HepG2 (cell line): ENCODE data around the gene ATRIP. TPM values are rescaled to one million over a fixed set of nuclear protein-coding genes. Genes with fewer than 3 reads are reported as not detected.
A peak's percentile ranks its signal among the peaks of the same experiment; 100 is the strongest.

Experiments used
- ATAC-seq: fragments of 200-7000 bp; cut with Tn5 transposase; 3 replicates; pipeline ENCODE4 v1.9.1; 2020; ENCODE audit warnings: mild to moderate bottlenecking, moderate library complexity
- BruUV-seq: library from RNA; stranded (reverse); fragments of 400-500 nt; replicated peaks from 2 replicates; lab custom pipeline; 2021; lab: Mats Ljungman, UMichigan
- CTCF ChIA-PET: fragments of 300-600 bp; formaldehyde crosslinking; extraction: SDS; loops from one replicate; lab custom pipeline; 2021; ENCODE audit warnings: low total read pairs, inconsistent platforms, low intra/inter-chr PET ratio; lab: Yijun Ruan, JAX
- POLR2A ChIA-PET: fragments of 350-600 bp; sonication (Branson Sonifier 250); formaldehyde crosslinking; loops from one replicate; lab custom pipeline; 2020; ENCODE audit warnings: antibody characterized with exemption, inconsistent platforms; lab: Yijun Ruan, JAX
- DNase-seq: peaks from one replicate; pipeline ENCODE4 v3.0.0-alpha.2; 2015; ENCODE audit warnings: low spot score
- FAIRE-seq: peaks from 3 replicates; lab custom pipeline; 2011; peaks lifted over from hg19 to GRCh38; lab: Jason Lieb, UNC
- H2AFZ ChIP-seq: one replicate; pipeline ENCODE4 v1.6.1; 2011; ENCODE audit warnings: low read length, inconsistent platforms
- H3K27ac ChIP-seq: fragments of 300-600 bp; 3 replicates; pipeline ENCODE4 v1.8.0; 2011; ENCODE audit warnings: mixed run types, mild to moderate bottlenecking, mixed read lengths, low read length, inconsistent platforms; ENCODE audit not compliant: insufficient read depth; ENCODE audit errors: extremely low read length
- H3K27me3 ChIP-seq, 2 experiments: fragments of 200-600 bp in 1 of 2; 2 replicates in 1 of 2; 3 replicates in 1 of 2; pipeline versions ENCODE4 v1.6.0 to v1.8.0; 2011; ENCODE audit warnings: low read length in 2 of 2, mild to moderate bottlenecking in 2 of 2, moderate library complexity in 2 of 2, inconsistent platforms in 1 of 2; ENCODE audit not compliant: insufficient read depth in 2 of 2, control insufficient read depth in 1 of 2
- H3K36me3 ChIP-seq, 2 experiments: fragments of 200-600 bp in 1 of 2; replicated peaks in 1 of 2; 2 replicates in 1 of 2; 3 replicates in 1 of 2; pipeline versions ENCODE4 v1.5.1 to v1.8.0; 2011; ENCODE audit warnings: low read length in 2 of 2, inconsistent platforms in 1 of 2; ENCODE audit not compliant: insufficient read depth in 2 of 2, control insufficient read depth in 1 of 2
- H3K4me1 ChIP-seq: 2 replicates; pipeline ENCODE4 v1.5.1; 2012; ENCODE audit warnings: low read length, inconsistent platforms; ENCODE audit not compliant: insufficient read depth
- H3K4me2 ChIP-seq: 2 replicates; pipeline ENCODE4 v1.6.0; 2011; ENCODE audit warnings: low read depth, low read length, inconsistent platforms
- H3K4me3 ChIP-seq, 3 experiments: fragments of 200-600 bp in 1 of 3; sonication (generic), shearing (Covaris generic) in 1 of 3; replicated peaks in 1 of 3; 2 replicates each; pipeline ENCODE4 v1.5.1; 2011 to 2016; ENCODE audit warnings: low read length in 3 of 3, inconsistent platforms in 2 of 3, low read depth in 2 of 3, mild to moderate bottlenecking in 2 of 3, control low read depth in 1 of 3, mixed read lengths in 1 of 3; ENCODE audit not compliant: insufficient read depth in 1 of 3
- H3K79me2 ChIP-seq: one replicate; pipeline ENCODE4 v1.6.1; 2011; ENCODE audit warnings: low read length, inconsistent platforms; ENCODE audit not compliant: insufficient read depth
- H3K9ac ChIP-seq: 2 replicates; pipeline ENCODE4 v1.6.0; 2011; ENCODE audit warnings: mild to moderate bottlenecking, low read depth, low read length, inconsistent platforms; ENCODE audit not compliant: insufficient read depth
- H3K9me3 ChIP-seq: 2 replicates; pipeline ENCODE4 v1.5.1; 2012; ENCODE audit warnings: mild to moderate bottlenecking, low read length
- H4K20me1 ChIP-seq: 2 replicates; pipeline ENCODE4 v1.6.0; 2011; ENCODE audit warnings: inconsistent platforms, mild to moderate bottlenecking, low read length, moderate library complexity; ENCODE audit not compliant: insufficient read depth
- BHLHE40 ChIP-seq: IDR thresholded peaks from 2 replicates; pipeline ENCODE4 v1.6.1; 2011; ENCODE audit warnings: low read length, improper control_type of control experiment
- MYPOP ChIP-seq: sonication (generic); formaldehyde crosslinking; IDR thresholded peaks from 2 replicates; pipeline ENCODE4 v1.8.1; 2023; ENCODE audit warnings: mild to moderate bottlenecking, moderate library complexity, missing genetic modification reagents
- POLR2A ChIP-seq, 2 experiments: IDR thresholded peaks; 2 replicates each; pipeline ENCODE4 v1.6.1; 2011; ENCODE audit warnings: low read depth in 2 of 2, low read length in 2 of 2, mild to moderate bottlenecking in 1 of 2, moderate library complexity in 1 of 2; ENCODE audit not compliant: insufficient read depth in 1 of 2
- RBFOX2 ChIP-seq: fragments of 200-400 bp; formaldehyde crosslinking; IDR thresholded peaks from 2 replicates; pipeline ENCODE4 v1.6.1; 2017; ENCODE audit warnings: low read depth, mild to moderate bottlenecking, low read length
- REST ChIP-seq, 2 experiments: IDR thresholded peaks; 2 replicates each; pipeline ENCODE4 v1.6.1; 2011 to 2012; ENCODE audit warnings: low read length in 2 of 2, borderline replicate concordance in 1 of 2, low read depth in 1 of 2, mild to moderate bottlenecking in 1 of 2, moderate library complexity in 1 of 2
- WGBS: methylation state at CpG from one replicate; pipeline ENCODE4 v1.1.6; 2017; ENCODE audit warnings: low lambda C conversion rate; 5-methylcytosine and 5-hydroxymethylcytosine counted together
- in situ Hi-C: cut with HindIII; loops from 2 replicates; pipeline ENCODE4 v1.10.0; 2017; ENCODE audit warnings: low pct_unique_long_range_greater_than_20kb; ENCODE audit not compliant: extremely low pct_ligation_motif_present
- intact Hi-C: fragments of 100-400 bp; cut with micrococcal nuclease; formaldehyde crosslinking; loops from one replicate; pipeline ENCODE4 v1.10.0; 2022; ENCODE audit not compliant: unreplicated experiment
- polyA plus RNA-seq, 8 experiments: library from polyadenylated mRNA; depleted of rRNA in 3 of 8; stranded (reverse) in 7 of 8; unstranded in 1 of 8; fragments of >200 nt; fragmentation: Illumina TruSeq in 4 of 8; extraction: Trizol in 4 of 8; gene quantifications; 2 replicates each; pipeline versions ENCODE4 v1.2.1 to v1.2.3, GENCODE V29; 2011 to 2016; ENCODE audit warnings: low read depth in 4 of 8, missing spikeins in 1 of 8, mixed read lengths in 1 of 8; ENCODE audit not compliant: insufficient read depth in 1 of 8
- total RNA-seq, 5 experiments: library from RNA; depleted of rRNA; stranded (reverse); fragments of >200 nt; fragmentation: Illumina TruSeq; extraction: Trizol; gene quantifications; 2 replicates each; pipeline ENCODE4 v1.2.3, GENCODE V29; 2016; ENCODE audit warnings: low read depth in 1 of 5

ATRIP gene
- total and polyA plus RNA-seq, 2 of the 13 experiments (the other 11 are each of a cell fraction or from before 2014, with no cell fraction given), result 5.1 to 12.5 TPM

GRCh38 chr3:48402907-48403306 lies 43.6 kb upstream of the ATRIP start:
- intact Hi-C loops (no loop called here), in situ Hi-C loops (loop anchor here (5.0 kb wide), 1 partner anchor 34 kb away; no protein-coding TSS in a partner anchor)
- Histone ChIP-seq H3K36me3 (peaks cover 37 to 47% of the 10 kb centered on the region in 2 experiments; a peak in 4 of 5 replicates), H2AFZ (no peak overlapping the region), H3K27ac (no peak overlapping the region), H3K4me1 (peaks cover 14% of the 10 kb centered on the region), H3K4me2 (no peak overlapping the region), H3K4me3 (no peak overlapping the region), H3K9ac (no peak overlapping the region), H3K27me3 (no peaks in the 10 kb centered on the region), H3K9me3 (no peaks in the 10 kb centered on the region), H4K20me1 (peaks cover 4% of the 10 kb centered on the region; the same call in 1 of the 2 replicates), H3K79me2 (no peaks in the 10 kb centered on the region)
- FAIRE-seq (no peak), DNase-seq (no peak), ATAC-seq (no peak)
- ChIA-PET CTCF (interaction anchor here (4.8 kb wide), 1 partner anchor 32 kb away, joined by 117 read pairs; no protein-coding TSS in a partner anchor), POLR2A (interaction anchor here (0.8 to 3.3 kb wide), 5 partner anchors 18 to 34 kb away, joined by 3 to 19 read pairs (median 8); partner anchors contain the start of gene PLXNB1)
- no TSS peak for BruUV-seq
- TF ChIP-seq REST (IDR thresholded peaks at IDR 0.05; ENCODE audit: borderline replicate concordance in 1 of 2, low read depth in 1 of 2, low read length in 2 of 2) (no peak), MYPOP (CRISPR knock-in tag) (no peak), POLR2A (IDR thresholded peaks at IDR 0.05; ENCODE audit: insufficient read depth in 1 of 2, low read depth in 2 of 2, low read length in 2 of 2) (peak in 1 of 2 experiments; percentile 29; a peak in 1 of 4 replicates), RBFOX2 (peak; percentile 38; the same call in 1 of the 2 replicates), BHLHE40 (no peak)
- WGBS, result 86% methylated on average over 2 of the region's 3 CpGs
